Left ventricle myocardium superior (tissue), 1 donor: ENCODE data around the gene CREBL2. TPM values are rescaled to one million over a fixed set of nuclear protein-coding genes. Genes with fewer than 3 reads are reported as not detected.

ENCODE experiments used
- ATAC-seq: fragments of 200-7000 bp; cut with Tn5 transposase; one replicate; pipeline ENCODE4 v1.9.1; 2020; ENCODE audit warnings: mild to moderate bottlenecking, moderate library complexity
- DNase-seq: peaks from one replicate; pipeline ENCODE4 v3.0.0-alpha.2; 2020
- intact Hi-C: fragments of 100-400 bp; cut with micrococcal nuclease; formaldehyde crosslinking; loops from one replicate; pipeline ENCODE4 v1.11.0; 2022
- total RNA-seq: library from RNA; stranded (reverse); fragmentation: NEBNext Ultra II Directional; extraction: Animal tissue kit (Norgen Biotek cat#: 25700); gene quantifications from one replicate; pipeline ENCODE4 v1.2.1, GENCODE V29; 2021
- donor health status: DM: no; HTN: yes; CAD: no; lungs with severe emphysema.

Gene CREBL2
- total RNA-seq, 1 donor from 2014 or later, result 16.9 TPM

DNA sequence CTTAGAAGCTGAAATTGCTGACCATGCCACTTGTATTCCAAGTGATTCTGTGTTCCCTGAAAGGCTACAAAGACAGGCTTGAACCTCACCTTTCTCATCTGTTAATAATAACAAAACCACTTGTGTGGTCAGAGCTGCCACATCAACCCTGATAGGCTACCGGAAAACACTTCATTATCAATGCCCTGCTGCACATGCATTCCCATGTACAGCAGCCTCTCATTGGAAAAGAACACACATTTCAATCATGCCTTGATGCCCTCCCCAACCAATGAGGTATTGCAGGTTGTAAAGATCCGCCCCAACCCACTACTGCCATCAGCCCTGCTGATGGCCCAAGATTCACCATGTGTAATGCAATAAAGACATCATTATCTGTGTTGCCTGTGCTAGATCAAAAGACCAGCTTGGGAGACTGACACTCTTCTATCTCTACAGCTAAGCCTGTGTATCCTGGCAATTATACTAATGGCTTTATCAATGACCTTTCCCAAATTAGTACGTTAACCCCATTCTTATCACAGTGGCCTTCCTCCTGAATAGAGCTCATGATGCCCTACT lies 81.5 kb downstream of the CREBL2 start:
- ATAC-seq, result no peak
- intact Hi-C loops, result no loop called here
- DNase-seq, result no peak

Other genes with a start within 250 kb of the CREBL2 start
- gene DUSP16, start 49.0 kb upstream of the CREBL2 start, total RNA-seq, result 12.9 TPM
- not detected for gene GPR19, start 84.3 kb downstream of the CREBL2 start, total RNA-seq
- 40.9 TPM for gene CDKN1B, start 105.5 kb downstream of the CREBL2 start, total RNA-seq
- 21.3 TPM for gene APOLD1, start 173.8 kb downstream of the CREBL2 start, total RNA-seq
- gene DDX47, start 201.5 kb downstream of the CREBL2 start, total RNA-seq, result 29.9 TPM